Endothelial cell of umbilical vein (primary cell): Measurements from ENCODE around the gene EXOC6B. TPM values are rescaled to one million over a fixed set of nuclear protein-coding genes. Genes with fewer than 3 reads are reported as not detected.

ENCODE experiments used
- BruUV-seq: library from RNA; stranded (reverse); fragments of 400-500 nt; replicated peaks from 2 replicates; lab custom pipeline; 2021; lab: Mats Ljungman, UMichigan
- CTCF ChIA-PET: fragments of 300-600, 350-600 bp; sonication (Branson Sonifier 250); formaldehyde crosslinking; loops from one replicate; lab custom pipeline; 2021; ENCODE audit warnings: antibody characterized with exemption, inconsistent platforms; lab: Charles Lee
- POLR2A ChIA-PET: fragments of 300-600, 350-600 bp; sonication (Branson Sonifier 250); formaldehyde crosslinking; loops from one replicate; lab custom pipeline; 2021; ENCODE audit warnings: antibody characterized with exemption, inconsistent platforms; lab: Charles Lee
- DNase-seq: peaks from one replicate; pipeline ENCODE4 v3.0.0-alpha.2; 2011; ENCODE audit warnings: low read depth, low spot score
- FAIRE-seq: peaks from 2 replicates; lab custom pipeline; 2011; peaks lifted over from hg19 to GRCh38; lab: Jason Lieb, UNC
- H2AFZ ChIP-seq: 2 replicates; pipeline ENCODE4 v1.6.0; 2012; ENCODE audit warnings: low read depth, low read length, control low read depth, inconsistent platforms
- H3K27ac ChIP-seq: 2 replicates; pipeline ENCODE4 v1.5.1; 2011; ENCODE audit warnings: low read depth, mild to moderate bottlenecking, control low read depth, low read length, moderate library complexity; ENCODE audit not compliant: insufficient read depth
- H3K27me3 ChIP-seq, 2 experiments: 2 replicates each; pipeline versions ENCODE4 v1.6.0 to v1.6.1; 2011; ENCODE audit warnings: low read length in 2 of 2, mixed read lengths in 1 of 2; ENCODE audit not compliant: control insufficient read depth in 2 of 2, insufficient read depth in 2 of 2
- H3K36me3 ChIP-seq, 2 experiments: 2 replicates in 1 of 2; 3 replicates in 1 of 2; pipeline ENCODE4 v1.5.1; 2011; ENCODE audit warnings: low read length in 2 of 2, mild to moderate bottlenecking in 1 of 2, moderate library complexity in 1 of 2; ENCODE audit not compliant: control insufficient read depth in 2 of 2, insufficient read depth in 2 of 2; ENCODE audit errors: extremely low read depth in 1 of 2
- H3K4me1 ChIP-seq: 3 replicates; pipeline ENCODE4 v1.5.1; 2011; ENCODE audit warnings: mild to moderate bottlenecking, low read length; ENCODE audit not compliant: control insufficient read depth, insufficient read depth; ENCODE audit errors: extremely low read depth
- H3K4me2 ChIP-seq: 2 replicates; pipeline ENCODE4 v1.6.1; 2011; ENCODE audit warnings: low read length, control low read depth, mixed read lengths; ENCODE audit not compliant: insufficient read depth
- H3K4me3 ChIP-seq, 3 experiments: fragments of 200-600 bp in 1 of 3; sonication (generic), shearing (Covaris generic) in 1 of 3; replicated peaks in 1 of 3; 2 replicates each; pipeline ENCODE4 v1.5.1; 2011 to 2016; ENCODE audit warnings: control low read depth in 3 of 3, low read length in 3 of 3, mild to moderate bottlenecking in 2 of 3, inconsistent platforms in 1 of 3, low read depth in 1 of 3, moderate library complexity in 1 of 3; ENCODE audit not compliant: insufficient read depth in 1 of 3
- H3K79me2 ChIP-seq: 2 replicates; pipeline ENCODE4 v1.6.0; 2012; ENCODE audit warnings: low read length, inconsistent platforms; ENCODE audit not compliant: control insufficient read depth, insufficient read depth
- H3K9ac ChIP-seq: replicated peaks from 2 replicates; pipeline ENCODE3; 2011; ENCODE audit warnings: low read length, control low read depth; ENCODE audit not compliant: insufficient read depth; ENCODE audit errors: extremely low read depth
- H3K9me1 ChIP-seq: replicated peaks from 3 replicates; pipeline ENCODE4 v1.6.0; 2011; ENCODE audit warnings: mild to moderate bottlenecking, low read length; ENCODE audit not compliant: control insufficient read depth, insufficient read depth; ENCODE audit errors: extremely low read depth
- H3K9me3 ChIP-seq: replicated peaks from 2 replicates; pipeline ENCODE4 v1.5.1; 2012; ENCODE audit warnings: low read length, inconsistent platforms; ENCODE audit not compliant: control insufficient read depth, insufficient read depth
- H4K20me1 ChIP-seq: replicated peaks from 2 replicates; pipeline ENCODE3; 2011; ENCODE audit warnings: mild to moderate bottlenecking, low read length; ENCODE audit not compliant: control insufficient read depth, insufficient read depth; ENCODE audit errors: extremely low read depth
- EZH2 ChIP-seq: IDR thresholded peaks from 2 replicates; pipeline ENCODE4 v1.6.1; 2012; ENCODE audit warnings: borderline replicate concordance, low read depth, mild to moderate bottlenecking, moderate library complexity, low read length, inconsistent platforms; ENCODE audit not compliant: severe bottlenecking
- FOS ChIP-seq: IDR thresholded peaks from 2 replicates; pipeline ENCODE4 v1.6.1; 2011; ENCODE audit warnings: mild to moderate bottlenecking, low read length, moderate library complexity, borderline replicate concordance; ENCODE audit not compliant: insufficient read depth
- GATA2 ChIP-seq: IDR thresholded peaks from 2 replicates; pipeline ENCODE4 v1.7.0; 2011; ENCODE audit warnings: low read depth, mild to moderate bottlenecking, moderate library complexity, mixed read lengths, low read length; ENCODE audit not compliant: insufficient read length, insufficient read depth
- JUN ChIP-seq: IDR thresholded peaks from 2 replicates; pipeline ENCODE4 v1.6.1; 2011; ENCODE audit warnings: borderline replicate concordance, low read depth; ENCODE audit not compliant: insufficient read length, insufficient read depth
- MYC ChIP-seq: IDR thresholded peaks from one replicate; pipeline ENCODE4 v1.6.1; 2011; ENCODE audit warnings: mild to moderate bottlenecking, low read depth, low read length
- POLR2A ChIP-seq: IDR thresholded peaks from 2 replicates; pipeline ENCODE4 v1.6.1; 2012; ENCODE audit warnings: low read depth, mild to moderate bottlenecking, control low read depth, low read length
- POLR2AphosphoS5 ChIP-seq: IDR thresholded peaks from 2 replicates; pipeline ENCODE4 v1.6.1; 2012; ENCODE audit warnings: low read depth, mild to moderate bottlenecking, control low read depth, low read length, moderate library complexity; ENCODE audit not compliant: insufficient read depth
- dilution Hi-C: fragments of 300-500 bp; cut with MboI; formaldehyde crosslinking; loops from one replicate; pipeline ENCODE4 v1.15.0; 2019; ENCODE audit warnings: low sequenced_read_pairs; ENCODE audit not compliant: extremely low pct_ligation_motif_present
- intact Hi-C: fragments of 100-400 bp; cut with micrococcal nuclease; formaldehyde crosslinking; loops from one replicate; pipeline ENCODE4 v1.10.0; 2022
- polyA plus RNA-seq, 4 experiments: library from polyadenylated mRNA; depleted of rRNA in 3 of 4; stranded (reverse) in 3 of 4; unstranded in 1 of 4; fragments of >200 nt; gene quantifications; 2 replicates each; pipeline versions ENCODE4 v1.2.1 to v1.2.3, GENCODE V29; 2011 to 2012; ENCODE audit warnings: missing spikeins in 1 of 4
- total RNA-seq: library from RNA; stranded (reverse); gene quantifications from 2 replicates; pipeline ENCODE4 v1.2.3, GENCODE V29; 2021
- TF ChIP-seq, protein P1 (sequence below), 2 donors: IDR thresholded peaks; 1 replicate in 1 of 2; 2 replicates in 1 of 2; pipeline ENCODE4 v1.5.1; 2011; ENCODE audit warnings: low read length in 2 of 2, mild to moderate bottlenecking in 2 of 2, moderate library complexity in 2 of 2, control low read depth in 1 of 2, inconsistent platforms in 1 of 2, low read depth in 1 of 2; ENCODE audit not compliant: insufficient read depth in 1 of 2; ENCODE audit errors: extremely low read depth in 1 of 2
- TF ChIP-seq, protein P2 (sequence below): IDR thresholded peaks from 2 replicates; pipeline ENCODE4 v1.6.1; 2011; ENCODE audit not compliant: insufficient read depth, insufficient read length

Gene EXOC6B
- total and polyA plus RNA-seq, 2 donors (not counting 3 experiments of a cell fraction or from before 2014, with no cell fraction given): 10.8 to 34.8 TPM

- Histone ChIP-seq H4K20me1 (no peaks in the 10 kb centered on the region), H3K27me3 (no peaks in the 10 kb centered on the region), H3K9ac (no peak overlapping the region), H3K27ac (no peak overlapping the region), H2AFZ (no peak overlapping the region), H3K4me1 (no peaks in the 10 kb centered on the region), H3K79me2 (no peaks in the 10 kb centered on the region), H3K4me2 (no peak overlapping the region), H3K36me3 (no peaks in the 10 kb centered on the region), H3K4me3 (no peak overlapping the region), H3K9me1 (no peaks in the 10 kb centered on the region), H3K9me3 (no peaks in the 10 kb centered on the region)
- CTCF ChIA-PET: interaction anchor here (1.1 to 1.4 kb wide), 2 partner anchors 13 to 102 kb away, joined by 3 read pairs; no protein-coding TSS in a partner anchor
- TF ChIP-seq MYC: no peak
- no peak for TF ChIP-seq EZH2
- no peak for TF ChIP-seq GATA2
- TF ChIP-seq POLR2A: no peak
- dilution Hi-C loops: no loop called here
- no TSS peak for BruUV-seq
- POLR2A ChIA-PET: no interaction called here
- intact Hi-C loops: no loop called here
- FAIRE-seq (no peak), DNase-seq (no peak)
These were observed 398.6 kb downstream of the EXOC6B start for GRCh38 chr2:72427022-72427861.

GRCh38 chr2:72425996-72426395 is 399.8 kb downstream of the EXOC6B start:
- no peaks in the 10 kb centered on the region for H3K4me1 ChIP-seq
- no peaks in the 10 kb centered on the region for H3K9me1 ChIP-seq
- no peaks in the 10 kb centered on the region for H3K27me3 ChIP-seq
- BruUV-seq: no TSS peak
- dilution Hi-C loops: no loop called here
- H4K20me1 ChIP-seq: no peaks in the 10 kb centered on the region
- ChIA-PET POLR2A (no interaction called here), CTCF (no interaction called here)
- H3K27ac ChIP-seq: no peak overlapping the region
- TF ChIP-seq MYC: no peak
- no peak for TF ChIP-seq GATA2
- no peak for TF ChIP-seq POLR2A
- TF ChIP-seq, protein P1, sequence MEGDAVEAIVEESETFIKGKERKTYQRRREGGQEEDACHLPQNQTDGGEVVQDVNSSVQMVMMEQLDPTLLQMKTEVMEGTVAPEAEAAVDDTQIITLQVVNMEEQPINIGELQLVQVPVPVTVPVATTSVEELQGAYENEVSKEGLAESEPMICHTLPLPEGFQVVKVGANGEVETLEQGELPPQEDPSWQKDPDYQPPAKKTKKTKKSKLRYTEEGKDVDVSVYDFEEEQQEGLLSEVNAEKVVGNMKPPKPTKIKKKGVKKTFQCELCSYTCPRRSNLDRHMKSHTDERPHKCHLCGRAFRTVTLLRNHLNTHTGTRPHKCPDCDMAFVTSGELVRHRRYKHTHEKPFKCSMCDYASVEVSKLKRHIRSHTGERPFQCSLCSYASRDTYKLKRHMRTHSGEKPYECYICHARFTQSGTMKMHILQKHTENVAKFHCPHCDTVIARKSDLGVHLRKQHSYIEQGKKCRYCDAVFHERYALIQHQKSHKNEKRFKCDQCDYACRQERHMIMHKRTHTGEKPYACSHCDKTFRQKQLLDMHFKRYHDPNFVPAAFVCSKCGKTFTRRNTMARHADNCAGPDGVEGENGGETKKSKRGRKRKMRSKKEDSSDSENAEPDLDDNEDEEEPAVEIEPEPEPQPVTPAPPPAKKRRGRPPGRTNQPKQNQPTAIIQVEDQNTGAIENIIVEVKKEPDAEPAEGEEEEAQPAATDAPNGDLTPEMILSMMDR (IDR thresholded peaks at IDR 0.05; ENCODE audit: extremely low read depth in 1 of 2, insufficient read depth in 1 of 2, low read depth in 1 of 2, low read length in 2 of 2): no peak
- no peak for TF ChIP-seq JUN
- no peak for TF ChIP-seq EZH2
- TF ChIP-seq FOS: no peak
- TF ChIP-seq POLR2AphosphoS5: no peak
- TF ChIP-seq, protein P2, sequence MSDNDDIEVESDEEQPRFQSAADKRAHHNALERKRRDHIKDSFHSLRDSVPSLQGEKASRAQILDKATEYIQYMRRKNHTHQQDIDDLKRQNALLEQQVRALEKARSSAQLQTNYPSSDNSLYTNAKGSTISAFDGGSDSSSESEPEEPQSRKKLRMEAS: no peak
- no peak for DNase-seq
- no peak overlapping the region for H2AFZ ChIP-seq
- H3K4me2 ChIP-seq: no peak overlapping the region
- no peak overlapping the region for H3K4me3 ChIP-seq
- intact Hi-C loops: no loop called here
- H3K9me3 ChIP-seq: no peaks in the 10 kb centered on the region
- H3K36me3 ChIP-seq: no peaks in the 10 kb centered on the region
- H3K9ac ChIP-seq: no peak overlapping the region
- no peaks in the 10 kb centered on the region for H3K79me2 ChIP-seq
- FAIRE-seq: no peak
